GM13977 (cell line): Measurements from ENCODE around the gene SSBP1.
"Not testable (repeated sequence)": the region's sequence is repeated elsewhere in the genome, so short reads cannot be mapped to it uniquely, and the experiment has no call there.

Experiments
- DNase-seq: peaks from one replicate; pipeline ENCODE4 v3.0.0; 2012; ENCODE audit warnings: low spot score
- in situ Hi-C: fragments of 300-500 bp; cut with MboI; formaldehyde crosslinking; loops from one replicate; pipeline ENCODE4 v1.12.0; 2022; ENCODE audit warnings: low sequenced_read_pairs, low pct_unique_long_range_greater_than_20kb, mixed read lengths, inconsistent platforms; ENCODE audit not compliant: unreplicated experiment
- TF ChIP-seq, protein P1 (sequence below): IDR thresholded peaks from 2 replicates; pipeline ENCODE4 v1.5.1; 2012; ENCODE audit warnings: mild to moderate bottlenecking, control low read depth; ENCODE audit not compliant: insufficient read depth; ENCODE audit errors: extremely low read depth, missing control alignments

Gene SSBP1

DNA sequence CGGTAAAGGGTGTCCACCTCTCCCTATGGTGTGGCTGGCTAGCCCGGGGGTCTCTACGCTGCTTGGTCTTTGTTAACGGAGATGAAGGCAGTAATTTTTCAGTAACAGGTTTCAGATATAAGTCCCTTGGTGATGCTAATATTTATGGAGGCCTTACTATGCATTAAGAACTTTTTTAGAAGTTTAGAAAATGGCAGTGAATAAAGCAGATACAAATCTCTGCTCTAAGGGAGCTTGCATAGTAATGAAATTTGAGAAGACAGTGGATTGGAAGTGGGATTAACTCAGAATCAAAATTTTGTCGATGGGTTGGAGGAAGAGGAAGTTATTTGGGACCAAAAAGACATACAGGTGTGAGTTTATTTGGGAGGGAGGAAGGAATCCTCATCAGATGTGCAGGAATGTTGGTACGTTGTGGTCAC lies 445 bp downstream of the SSBP1 start:
- in situ Hi-C loops = no loop called here
- DNase-seq = no peak
- TF ChIP-seq, protein P1, sequence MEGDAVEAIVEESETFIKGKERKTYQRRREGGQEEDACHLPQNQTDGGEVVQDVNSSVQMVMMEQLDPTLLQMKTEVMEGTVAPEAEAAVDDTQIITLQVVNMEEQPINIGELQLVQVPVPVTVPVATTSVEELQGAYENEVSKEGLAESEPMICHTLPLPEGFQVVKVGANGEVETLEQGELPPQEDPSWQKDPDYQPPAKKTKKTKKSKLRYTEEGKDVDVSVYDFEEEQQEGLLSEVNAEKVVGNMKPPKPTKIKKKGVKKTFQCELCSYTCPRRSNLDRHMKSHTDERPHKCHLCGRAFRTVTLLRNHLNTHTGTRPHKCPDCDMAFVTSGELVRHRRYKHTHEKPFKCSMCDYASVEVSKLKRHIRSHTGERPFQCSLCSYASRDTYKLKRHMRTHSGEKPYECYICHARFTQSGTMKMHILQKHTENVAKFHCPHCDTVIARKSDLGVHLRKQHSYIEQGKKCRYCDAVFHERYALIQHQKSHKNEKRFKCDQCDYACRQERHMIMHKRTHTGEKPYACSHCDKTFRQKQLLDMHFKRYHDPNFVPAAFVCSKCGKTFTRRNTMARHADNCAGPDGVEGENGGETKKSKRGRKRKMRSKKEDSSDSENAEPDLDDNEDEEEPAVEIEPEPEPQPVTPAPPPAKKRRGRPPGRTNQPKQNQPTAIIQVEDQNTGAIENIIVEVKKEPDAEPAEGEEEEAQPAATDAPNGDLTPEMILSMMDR = no peak

DNA sequence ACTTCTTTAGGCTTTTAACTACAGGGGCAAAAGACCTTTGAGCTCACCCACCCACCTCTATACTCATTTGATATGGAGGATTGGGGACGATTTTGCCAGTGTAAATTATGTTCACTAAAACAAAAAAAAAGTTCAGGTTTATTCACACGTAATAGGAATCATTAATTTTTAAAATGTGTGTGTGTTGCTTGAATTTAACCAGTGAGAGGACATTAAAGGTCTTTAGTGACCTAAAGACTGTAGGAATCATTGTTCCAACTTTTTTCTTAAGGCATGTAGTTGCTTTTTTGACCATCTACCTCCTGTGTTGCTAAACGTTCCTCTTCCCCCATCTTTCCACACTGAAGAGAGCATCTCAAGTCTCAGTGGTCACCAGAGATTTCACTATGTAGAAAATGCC lies 1.1 kb downstream of the SSBP1 start:
- no peak for DNase-seq
- TF ChIP-seq, protein P1 = no peak
- in situ Hi-C loops = no loop called here

DNA sequence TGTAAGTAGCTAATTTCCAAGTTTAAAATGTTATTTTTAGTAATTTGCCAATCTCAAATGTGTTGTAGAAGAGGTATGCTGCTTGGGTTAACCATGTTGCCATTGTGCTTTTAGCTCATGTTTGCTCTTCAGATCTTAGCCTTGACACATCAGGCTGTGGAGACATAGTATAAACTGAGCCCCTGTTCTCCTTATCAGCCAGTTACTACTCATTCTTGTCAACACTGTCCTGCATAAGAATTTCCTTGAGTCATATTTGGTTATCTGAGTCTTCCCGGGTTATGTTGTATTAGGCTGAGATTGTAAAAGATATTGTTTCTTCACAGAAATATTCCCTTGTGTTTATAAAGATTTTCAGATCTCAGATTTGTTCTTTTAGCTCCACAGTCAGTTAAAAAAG lies 4.1 kb downstream of the SSBP1 start:
- in situ Hi-C loops = no loop called here

DNA sequence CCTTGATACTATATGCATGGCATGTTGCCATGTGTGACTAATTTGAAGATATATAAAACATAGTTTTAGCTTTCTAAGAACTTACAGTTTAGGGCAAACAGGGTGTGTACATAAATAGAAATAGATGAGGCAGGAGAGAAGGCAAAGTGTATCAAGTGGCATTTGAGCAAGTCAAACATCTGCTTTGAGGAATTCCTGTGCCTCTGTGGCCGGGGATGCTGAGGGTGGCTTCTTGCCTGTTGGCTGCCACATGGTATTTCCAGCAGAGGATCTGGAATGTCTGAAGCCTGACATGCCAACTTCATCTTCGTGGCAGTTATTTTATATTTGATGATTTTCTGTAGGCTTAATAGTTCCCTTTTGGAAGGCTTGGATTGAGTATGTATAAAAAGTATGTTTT lies 6.0 kb downstream of the SSBP1 start:
- TF ChIP-seq, protein P1 = no peak
- no peak for DNase-seq
- in situ Hi-C loops = no loop called here

More for the DNA sequence above, 4.1 kb downstream of the SSBP1 start:
- no peak for DNase-seq
- TF ChIP-seq, protein P1 = no peak

DNA sequence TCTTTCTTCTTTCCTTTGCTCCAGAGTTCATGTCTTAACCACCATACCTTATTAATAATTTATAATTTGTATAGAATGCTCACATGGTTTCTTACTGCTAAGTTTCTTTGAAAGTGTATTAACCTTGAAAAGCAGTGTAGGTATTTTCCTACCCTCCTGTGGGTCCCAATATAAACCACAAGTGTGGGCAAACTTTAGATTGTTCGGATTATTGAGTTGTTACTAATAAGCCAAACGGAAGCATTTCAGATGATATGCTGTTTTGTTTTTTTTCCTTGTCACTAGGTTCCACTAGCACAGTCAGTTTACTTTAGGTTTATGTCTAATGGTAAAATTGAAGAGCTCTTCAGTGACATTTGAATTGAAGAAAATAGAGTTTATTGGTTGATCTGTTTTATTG lies 10.2 kb downstream of the SSBP1 start:
- TF ChIP-seq, protein P1 = no peak
- in situ Hi-C loops = no loop called here
- no peak for DNase-seq

DNA sequence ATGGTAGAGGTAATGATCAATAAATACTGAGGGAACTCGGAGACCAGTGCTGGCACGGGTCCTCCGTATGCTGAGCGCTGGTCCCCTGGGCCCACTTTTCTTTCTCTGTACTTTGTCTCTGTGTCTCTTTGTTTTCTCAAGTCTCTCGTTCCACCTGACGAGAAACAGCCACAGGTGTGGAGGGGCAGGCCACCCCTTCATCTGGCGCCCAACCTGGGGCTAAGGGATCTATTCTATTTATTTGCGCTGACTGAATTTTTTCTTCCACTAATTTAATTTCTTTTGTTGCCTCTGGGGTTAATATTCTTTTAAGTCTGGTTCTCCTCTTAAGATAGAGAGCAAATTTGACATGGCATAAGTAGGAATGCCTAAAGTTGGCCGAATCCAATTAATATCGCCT lies 13.7 kb downstream of the SSBP1 start:
- DNase-seq, in situ Hi-C loops: not testable (repeated sequence)

DNA sequence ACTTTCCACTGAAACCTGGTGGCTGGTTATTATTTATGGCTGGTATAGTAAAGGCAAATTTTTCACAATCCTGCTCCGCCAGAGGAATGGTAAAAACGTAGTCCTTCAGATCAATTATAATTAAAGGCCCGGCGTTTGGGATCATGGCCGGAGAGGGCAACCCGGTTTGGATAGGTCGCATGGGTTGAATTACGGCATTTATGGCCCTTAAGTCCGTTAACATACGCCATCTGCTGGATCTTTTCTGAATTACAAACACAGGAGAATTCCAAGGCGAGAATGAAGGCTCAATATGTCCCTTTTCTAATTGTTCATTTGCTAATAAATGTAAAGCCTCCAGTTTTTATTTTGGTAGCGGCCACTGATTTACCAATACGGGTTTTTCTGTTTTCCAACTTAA lies 14.5 kb downstream of the SSBP1 start:
- DNase-seq = no peak
- TF ChIP-seq, protein P1 = peak; percentile 19
- in situ Hi-C loops = no loop called here
